Ishikawa (cell line): ENCODE measurements around the gene BFSP1.
A peak's percentile ranks its signal among the peaks of the same experiment; 100 is the strongest.

ENCODE experiments used
- CEBPB ChIP-seq: IDR thresholded peaks from 2 replicates; pipeline ENCODE4 v1.6.1; 2012
- CREB1 ChIP-seq: IDR thresholded peaks from 2 replicates; pipeline ENCODE4 v1.6.1; 2012; ENCODE audit warnings: low read depth
- EGR1 ChIP-seq: IDR thresholded peaks from 2 replicates; pipeline ENCODE4 v1.6.1; 2012
- EP300 ChIP-seq: IDR thresholded peaks from 2 replicates; pipeline ENCODE4 v1.6.1; 2012; ENCODE audit warnings: borderline replicate concordance
- FOXM1 ChIP-seq: IDR thresholded peaks from 2 replicates; pipeline ENCODE4 v1.6.1; 2012; ENCODE audit warnings: low read depth, borderline replicate concordance
- NFIC ChIP-seq: IDR thresholded peaks from 2 replicates; pipeline ENCODE4 v1.6.1; 2012
- RAD21 ChIP-seq: IDR thresholded peaks from 2 replicates; pipeline ENCODE4 v1.6.1; 2012; ENCODE audit warnings: low read depth
- TAF1 ChIP-seq: IDR thresholded peaks from 2 replicates; pipeline ENCODE4 v1.6.1; 2012; ENCODE audit warnings: low read depth, mild to moderate bottlenecking
- TCF12 ChIP-seq: IDR thresholded peaks from 2 replicates; pipeline ENCODE4 v1.6.1; 2012; ENCODE audit warnings: low read depth
- TEAD4 ChIP-seq: IDR thresholded peaks from 2 replicates; pipeline ENCODE4 v1.6.1; 2012
- YY1 ChIP-seq: IDR thresholded peaks from 2 replicates; pipeline ENCODE4 v1.6.1; 2012; ENCODE audit warnings: low read depth
- ZBTB7A ChIP-seq: IDR thresholded peaks from 2 replicates; pipeline ENCODE4 v1.6.1; 2012; ENCODE audit warnings: low read depth
- TF ChIP-seq, protein P1 (sequence below): IDR thresholded peaks from 2 replicates; pipeline ENCODE4 v1.6.1; 2012
- TF ChIP-seq, protein P2 (sequence below): IDR thresholded peaks from 2 replicates; pipeline ENCODE4 v1.6.1; 2012
- TF ChIP-seq, protein P3 (sequence below): IDR thresholded peaks from 2 replicates; pipeline ENCODE4 v1.6.1; 2012; ENCODE audit warnings: low read depth, mild to moderate bottlenecking

Gene BFSP1

DNA sequence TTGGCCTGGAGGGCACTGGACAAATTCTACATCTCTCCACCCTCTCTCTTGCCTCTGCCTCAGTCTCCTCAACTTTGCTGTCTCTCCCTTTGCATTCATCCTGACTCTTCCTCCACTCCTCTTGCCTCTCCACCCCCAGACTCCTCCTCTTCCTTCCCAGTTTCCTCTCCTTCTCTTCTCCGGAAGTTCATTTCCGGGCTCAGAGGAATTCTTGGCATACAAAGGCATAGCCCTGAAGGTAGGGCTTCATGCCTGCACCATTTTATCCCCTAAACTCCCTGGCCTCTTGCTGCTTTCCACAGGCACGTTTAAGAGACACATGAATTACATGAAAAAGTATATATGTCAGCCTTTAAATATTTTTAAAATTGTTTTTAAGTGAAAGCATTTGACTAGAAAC lies 10.6 kb downstream of the BFSP1 start:
- TF ChIP-seq, protein P1, sequence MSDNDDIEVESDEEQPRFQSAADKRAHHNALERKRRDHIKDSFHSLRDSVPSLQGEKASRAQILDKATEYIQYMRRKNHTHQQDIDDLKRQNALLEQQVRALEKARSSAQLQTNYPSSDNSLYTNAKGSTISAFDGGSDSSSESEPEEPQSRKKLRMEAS = no peak
- TF ChIP-seq, protein P2, sequence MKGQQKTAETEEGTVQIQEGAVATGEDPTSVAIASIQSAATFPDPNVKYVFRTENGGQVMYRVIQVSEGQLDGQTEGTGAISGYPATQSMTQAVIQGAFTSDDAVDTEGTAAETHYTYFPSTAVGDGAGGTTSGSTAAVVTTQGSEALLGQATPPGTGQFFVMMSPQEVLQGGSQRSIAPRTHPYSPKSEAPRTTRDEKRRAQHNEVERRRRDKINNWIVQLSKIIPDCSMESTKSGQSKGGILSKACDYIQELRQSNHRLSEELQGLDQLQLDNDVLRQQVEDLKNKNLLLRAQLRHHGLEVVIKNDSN = no peak
- TF ChIP-seq TAF1 (no peak), FOXM1 (no peak), EGR1 (no peak), YY1 (no peak), ZBTB7A (no peak), RAD21 (no peak), TCF12 (no peak), CEBPB (no peak), TEAD4 (no peak), EP300 (no peak), CREB1 (no peak), NFIC (no peak)
- TF ChIP-seq, protein P3, sequence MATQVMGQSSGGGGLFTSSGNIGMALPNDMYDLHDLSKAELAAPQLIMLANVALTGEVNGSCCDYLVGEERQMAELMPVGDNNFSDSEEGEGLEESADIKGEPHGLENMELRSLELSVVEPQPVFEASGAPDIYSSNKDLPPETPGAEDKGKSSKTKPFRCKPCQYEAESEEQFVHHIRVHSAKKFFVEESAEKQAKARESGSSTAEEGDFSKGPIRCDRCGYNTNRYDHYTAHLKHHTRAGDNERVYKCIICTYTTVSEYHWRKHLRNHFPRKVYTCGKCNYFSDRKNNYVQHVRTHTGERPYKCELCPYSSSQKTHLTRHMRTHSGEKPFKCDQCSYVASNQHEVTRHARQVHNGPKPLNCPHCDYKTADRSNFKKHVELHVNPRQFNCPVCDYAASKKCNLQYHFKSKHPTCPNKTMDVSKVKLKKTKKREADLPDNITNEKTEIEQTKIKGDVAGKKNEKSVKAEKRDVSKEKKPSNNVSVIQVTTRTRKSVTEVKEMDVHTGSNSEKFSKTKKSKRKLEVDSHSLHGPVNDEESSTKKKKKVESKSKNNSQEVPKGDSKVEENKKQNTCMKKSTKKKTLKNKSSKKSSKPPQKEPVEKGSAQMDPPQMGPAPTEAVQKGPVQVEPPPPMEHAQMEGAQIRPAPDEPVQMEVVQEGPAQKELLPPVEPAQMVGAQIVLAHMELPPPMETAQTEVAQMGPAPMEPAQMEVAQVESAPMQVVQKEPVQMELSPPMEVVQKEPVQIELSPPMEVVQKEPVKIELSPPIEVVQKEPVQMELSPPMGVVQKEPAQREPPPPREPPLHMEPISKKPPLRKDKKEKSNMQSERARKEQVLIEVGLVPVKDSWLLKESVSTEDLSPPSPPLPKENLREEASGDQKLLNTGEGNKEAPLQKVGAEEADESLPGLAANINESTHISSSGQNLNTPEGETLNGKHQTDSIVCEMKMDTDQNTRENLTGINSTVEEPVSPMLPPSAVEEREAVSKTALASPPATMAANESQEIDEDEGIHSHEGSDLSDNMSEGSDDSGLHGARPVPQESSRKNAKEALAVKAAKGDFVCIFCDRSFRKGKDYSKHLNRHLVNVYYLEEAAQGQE = no peak

DNA sequence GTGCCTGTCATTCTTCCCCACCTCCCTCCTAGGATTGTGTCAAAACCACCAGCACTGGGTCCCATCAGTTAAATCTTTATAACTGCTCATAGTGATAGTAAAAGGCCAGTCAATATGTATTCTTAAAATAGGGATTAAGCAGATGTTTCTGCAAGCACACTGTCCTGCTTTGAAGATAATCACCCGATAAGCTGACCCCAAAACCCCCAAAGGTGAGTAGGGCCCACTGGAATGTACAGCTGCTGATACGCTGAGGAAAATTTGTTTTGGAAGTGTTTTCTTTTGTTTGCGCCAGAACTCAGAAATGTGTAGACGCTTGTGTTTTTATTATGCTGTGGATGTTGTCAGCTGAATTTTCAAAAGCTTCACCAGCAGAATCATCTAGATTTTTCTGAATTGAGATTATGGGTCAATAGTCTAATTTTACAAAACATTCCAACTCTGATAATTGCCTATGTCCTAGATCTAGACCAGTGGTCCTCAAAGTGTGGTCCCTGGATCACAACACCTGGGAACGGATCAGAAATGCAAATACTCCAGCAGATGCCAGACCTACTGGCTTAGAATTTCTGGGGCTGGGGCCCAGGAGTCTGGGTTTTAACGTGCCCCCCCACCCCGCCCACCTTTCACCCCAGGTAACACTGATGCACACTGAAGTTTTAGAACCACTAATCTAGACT lies 11.4 kb downstream of the BFSP1 start:
- TF ChIP-seq NFIC (no peak), EP300 (no peak), CEBPB (no peak), YY1 (no peak), RAD21 (no peak), EGR1 (no peak), TEAD4 (no peak)
- TF ChIP-seq, protein P3 = no peak

DNA sequence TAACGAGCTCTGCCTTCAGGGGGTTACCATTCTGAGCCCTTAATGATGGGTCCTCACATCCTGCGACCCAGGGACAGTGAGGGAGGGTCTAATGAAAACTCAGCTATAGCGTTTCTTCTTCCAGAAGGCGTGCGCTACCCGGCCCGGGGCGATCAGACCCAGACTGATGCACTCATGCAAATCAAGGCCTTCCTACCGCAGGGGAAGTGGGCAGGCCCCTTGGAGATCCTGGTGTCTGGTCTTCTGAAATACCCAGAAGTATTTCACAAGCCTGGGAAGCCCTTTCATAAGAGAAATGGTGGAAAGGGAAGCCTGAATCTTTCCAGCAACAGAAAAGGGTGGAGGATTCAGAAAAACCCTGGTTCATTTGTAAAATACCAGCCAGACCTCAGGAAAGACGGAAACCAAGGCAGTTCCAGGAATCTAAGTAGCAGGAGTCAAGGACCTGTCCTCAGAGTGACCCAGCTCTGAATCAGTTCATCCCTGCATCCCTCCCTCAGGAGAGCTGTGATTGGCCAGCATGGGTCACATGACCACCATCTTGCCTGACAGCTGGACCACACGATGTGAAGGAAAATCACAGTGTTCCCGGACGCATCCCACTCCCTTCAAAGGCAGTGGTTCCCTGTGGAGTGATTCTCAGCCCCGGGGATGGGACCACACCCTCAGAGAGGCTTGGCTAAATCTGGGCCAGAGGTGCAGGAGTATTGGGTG lies 12.7 kb downstream of the BFSP1 start:
- TF ChIP-seq, protein P2 = peak; percentile 79
- TF ChIP-seq CEBPB (no peak), TEAD4 (no peak), ZBTB7A (no peak)

DNA sequence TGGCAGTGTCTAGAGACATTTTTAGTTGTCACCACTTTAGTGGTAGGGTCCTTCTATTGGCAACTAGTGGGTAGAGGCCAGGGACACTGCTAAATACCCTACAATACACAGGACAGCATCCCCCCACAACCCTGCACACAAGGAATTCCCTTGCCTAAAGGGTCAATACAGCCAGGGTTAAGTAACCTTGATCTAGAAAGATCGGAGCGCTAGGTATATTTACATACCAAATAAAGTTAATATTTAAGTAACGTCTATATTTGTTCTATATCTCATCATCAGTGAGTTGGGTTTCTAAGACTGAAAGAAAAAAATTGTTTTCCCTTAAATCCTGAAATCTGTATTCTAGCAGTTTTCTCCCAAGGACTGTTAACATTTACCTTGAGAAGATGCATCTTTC lies 16.1 kb downstream of the BFSP1 start:
- no peak for TF ChIP-seq RAD21
- no peak for TF ChIP-seq FOXM1
- TF ChIP-seq ZBTB7A = no peak
- TF ChIP-seq CEBPB = no peak
- no peak for TF ChIP-seq YY1
- TF ChIP-seq, protein P1 = no peak
- no peak for TF ChIP-seq EP300

DNA sequence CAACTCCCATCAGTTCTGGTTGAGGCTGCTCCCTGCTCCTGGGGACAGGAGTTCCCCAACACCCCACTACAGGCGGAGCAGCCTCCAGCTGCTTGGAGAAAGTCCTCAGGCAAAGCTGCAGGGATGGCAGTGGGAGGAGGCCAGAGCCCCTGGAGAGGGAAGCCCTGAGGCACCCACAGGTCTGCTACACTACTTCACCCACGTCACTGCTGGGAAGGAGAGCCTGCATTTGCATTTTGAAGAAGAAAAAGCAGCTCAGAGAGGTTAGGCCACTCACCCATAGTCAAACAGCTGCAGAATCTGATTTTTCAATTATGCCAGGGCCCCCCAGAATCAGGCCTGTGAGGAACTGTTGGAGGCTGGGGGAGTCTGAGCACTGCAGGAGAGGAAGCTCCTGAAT lies 17.2 kb downstream of the BFSP1 start:
- TF ChIP-seq TAF1 (no peak), CREB1 (no peak), NFIC (no peak), TCF12 (no peak), ZBTB7A (no peak), EGR1 (no peak), FOXM1 (no peak), EP300 (no peak), YY1 (no peak), TEAD4 (no peak), RAD21 (no peak), CEBPB (no peak)
- TF ChIP-seq, protein P1 = no peak
- TF ChIP-seq, protein P3 = no peak
- TF ChIP-seq, protein P2 = no peak
